ENCODE results near the gene ZDHHC20.
"Not testable (repeated sequence)": the region's sequence is repeated elsewhere in the genome, so short reads cannot be mapped to it uniquely, and the experiment has no call there.

The ZDHHC20 gene

GRCh38 chr13:21434588-21434987 is 24.5 kb downstream of the ZDHHC20 start:
- DNase-seq, result no peak

- DNase-seq, result no peak
Measured at GRCh38 chr13:21429211-21429610, 29.9 kb downstream of the ZDHHC20 start.

GRCh38 chr13:21427741-21428140 is 31.4 kb downstream of the ZDHHC20 start:
- DNase-seq, result no peak

GRCh38 chr13:21426238-21426637 is 32.9 kb downstream of the ZDHHC20 start:
- no peak for DNase-seq

- DNase-seq, result no peak
Measured at GRCh38 chr13:21420706-21421105, 38.4 kb downstream of the ZDHHC20 start.

- no peak for DNase-seq
Measured at GRCh38 chr13:21413013-21413412, 46.1 kb downstream of the ZDHHC20 start.

- not testable (repeated sequence) for DNase-seq
Measured at GRCh38 chr13:21410453-21410852, 48.6 kb downstream of the ZDHHC20 start.

GRCh38 chr13:21405309-21405708 is 53.8 kb downstream of the ZDHHC20 start:
- DNase-seq, result no peak

GRCh38 chr13:21402586-21403307 is 56.4 kb downstream of the ZDHHC20 start:
- DNase-seq, result no peak

GRCh38 chr13:21399741-21400140 is 59.4 kb downstream of the ZDHHC20 start:
- no peak for DNase-seq

GRCh38 chr13:21395953-21396352 is 63.1 kb downstream of the ZDHHC20 start:
- no peak for DNase-seq

- DNase-seq, result no peak
Measured at GRCh38 chr13:21389124-21389523, 70.0 kb downstream of the ZDHHC20 start.

- DNase-seq, result no peak
Measured at GRCh38 chr13:21385710-21386109, 73.4 kb downstream of the ZDHHC20 start.

- no peak for DNase-seq
Measured at GRCh38 chr13:21383090-21383489, 76.0 kb downstream of the ZDHHC20 start.

GRCh38 chr13:21376998-21377985 is 81.8 kb downstream of the ZDHHC20 start:
- not testable (repeated sequence) for DNase-seq

GRCh38 chr13:21372530-21372929 is 86.6 kb downstream of the ZDHHC20 start:
- DNase-seq, result no peak

GRCh38 chr13:21371011-21371410 is 88.1 kb downstream of the ZDHHC20 start:
- DNase-seq, result no peak

GRCh38 chr13:21365574-21365973 is 93.5 kb downstream of the ZDHHC20 start:
- DNase-seq, result no peak

- DNase-seq, result no peak
Measured at GRCh38 chr13:21364916-21365315, 94.2 kb downstream of the ZDHHC20 start.

- DNase-seq, result no peak
Measured at GRCh38 chr13:21364357-21364756, 94.7 kb downstream of the ZDHHC20 start.

GRCh38 chr13:21362741-21363140 is 96.4 kb downstream of the ZDHHC20 start:
- no peak for DNase-seq

- no peak for DNase-seq
Measured at GRCh38 chr13:21361706-21362105, 97.4 kb downstream of the ZDHHC20 start.

GRCh38 chr13:21361123-21361522 is 98.0 kb downstream of the ZDHHC20 start:
- no peak for DNase-seq

- DNase-seq, result no peak
Measured at GRCh38 chr13:21360463-21360862, 98.6 kb downstream of the ZDHHC20 start.

All from cerebellar nuclear complex (tissue), 1 donor.